Endodermal cell (in vitro differentiated cells): Measurements from ENCODE around the gene HTR5A. TPM values are rescaled to one million over a fixed set of nuclear protein-coding genes. Genes with fewer than 3 reads are reported as not detected.

Experiments
- DNase-seq: peaks from one replicate; pipeline ENCODE4 v3.0.0-alpha.2; 2017
- H3K27ac ChIP-seq: 2 replicates; pipeline ENCODE4 v1.5.1; 2013; ENCODE audit warnings: mild to moderate bottlenecking, low read depth, low read length, moderate library complexity
- H3K27me3 ChIP-seq: 2 replicates; pipeline ENCODE4 v1.6.1; 2013; ENCODE audit warnings: mild to moderate bottlenecking, low read length, moderate library complexity; ENCODE audit not compliant: insufficient read depth, control insufficient read depth, poor library complexity, severe bottlenecking
- H3K36me3 ChIP-seq: 2 replicates; pipeline ENCODE4 v1.7.0; 2013; ENCODE audit warnings: mild to moderate bottlenecking, low read length, moderate library complexity; ENCODE audit not compliant: control insufficient read depth, insufficient read depth
- H3K4me1 ChIP-seq: one replicate; pipeline ENCODE4 v1.7.0; 2013; ENCODE audit warnings: low read length; ENCODE audit not compliant: control insufficient read depth, insufficient read depth
- H3K4me3 ChIP-seq: 2 replicates; pipeline ENCODE4 v1.5.1; 2013; ENCODE audit warnings: mild to moderate bottlenecking, low read length, moderate library complexity
- H3K9ac ChIP-seq: 2 replicates; pipeline ENCODE4 v1.6.1; 2013; ENCODE audit warnings: mild to moderate bottlenecking, low read length, moderate library complexity; ENCODE audit not compliant: poor library complexity, severe bottlenecking; ENCODE audit errors: extremely low read depth
- H3K9me3 ChIP-seq: 2 replicates; pipeline ENCODE4 v1.6.1; 2013; ENCODE audit warnings: mild to moderate bottlenecking, low read length, moderate library complexity; ENCODE audit not compliant: control insufficient read depth
- H3K27ac Mint-ChIP-seq: 2 replicates; pipeline ENCODE4 v1.8.0; 2020; ENCODE audit warnings: mixed read lengths
- H3K27me3 Mint-ChIP-seq: 2 replicates; pipeline ENCODE4 v1.8.0; 2021; ENCODE audit warnings: mild to moderate bottlenecking, mixed read lengths; ENCODE audit not compliant: insufficient read depth
- H3K36me3 Mint-ChIP-seq: 2 replicates; pipeline ENCODE4 v1.8.0; 2020; ENCODE audit warnings: low read depth, mixed read lengths
- H3K4me1 Mint-ChIP-seq: 2 replicates; pipeline ENCODE4 v1.8.0; 2020; ENCODE audit warnings: mixed read lengths
- H3K4me3 Mint-ChIP-seq: 2 replicates; pipeline ENCODE4 v1.8.0; 2020; ENCODE audit warnings: mild to moderate bottlenecking, moderate library complexity, mixed read lengths
- H3K9me3 Mint-ChIP-seq: 2 replicates; pipeline ENCODE4 v1.8.0; 2020; ENCODE audit warnings: mild to moderate bottlenecking, mixed read lengths
- CTCF ChIP-seq: fragments of 200-600 bp; sonication (generic); conservative IDR thresholded peaks from 2 replicates; pipeline ENCODE4 v1.5.0; 2021; ENCODE audit warnings: antibody characterized with exemption, mild to moderate bottlenecking
- WGBS, 2 experiments: methylation state at CpG; one replicate each; pipeline versions ENCODE4 v1.1.5 to v1.1.7; 2013; ENCODE audit warnings: missing lambda C conversion rate in 2 of 2, mixed read lengths in 1 of 2; ENCODE audit not compliant: insufficient coverage in 1 of 2, insufficient read length in 1 of 2; 5-methylcytosine and 5-hydroxymethylcytosine counted together
- total RNA-seq, 2 donors: library from RNA; stranded (reverse); fragmentation: NEBNext Ultra II Directional in 1 of 2; extraction: Animal tissue kit (Norgen Biotek cat#: 25700) in 1 of 2; gene quantifications; 2 replicates in 1 of 2; 3 replicates in 1 of 2; pipeline ENCODE4 v1.2.1, GENCODE V29; 2021

HTR5A gene
- total RNA-seq, 2 donors from 2014 or later: 0.11 to 0.46 TPM

DNA sequence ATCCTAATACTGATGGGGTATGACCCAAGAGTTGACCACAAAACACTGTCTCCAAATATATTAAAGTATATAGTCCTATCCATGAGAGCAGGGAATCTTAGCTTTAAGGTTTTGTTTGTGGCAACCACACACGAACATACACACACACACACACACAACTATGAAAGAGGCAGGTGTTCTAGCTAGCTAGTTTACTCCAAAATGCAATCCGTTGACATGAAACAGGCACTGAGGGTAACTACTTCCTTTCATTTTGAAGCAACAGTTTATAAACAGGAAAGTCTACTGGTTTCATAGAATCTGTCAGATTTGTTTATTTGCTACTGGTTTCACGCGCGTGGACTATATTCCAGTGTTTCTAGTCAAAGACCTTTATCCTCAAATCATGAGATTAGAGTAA is 14.8 kb downstream of the HTR5A start:
- H3K9ac ChIP-seq: no peak overlapping the region
- peaks cover 22% of the 10 kb centered on the region for H3K27me3 Mint-ChIP-seq
- H3K27me3 ChIP-seq: no peaks in the 10 kb centered on the region
- no peak overlapping the region for H3K27ac ChIP-seq
- WGBS, 2 experiments: 88 to 91% methylated on average over 1 to 5 of the region's 5 CpGs
- no peak for DNase-seq
- no peaks in the 10 kb centered on the region for H3K4me1 ChIP-seq
- no peaks in the 10 kb centered on the region for H3K36me3 Mint-ChIP-seq
- no peak overlapping the region for H3K4me3 ChIP-seq
- H3K4me3 Mint-ChIP-seq: no peak overlapping the region
- no peaks in the 10 kb centered on the region for H3K36me3 ChIP-seq
- no peaks in the 10 kb centered on the region for H3K9me3 Mint-ChIP-seq
- TF ChIP-seq CTCF: no peak
- no peaks in the 10 kb centered on the region for H3K4me1 Mint-ChIP-seq
- H3K9me3 ChIP-seq: no peaks in the 10 kb centered on the region
- H3K27ac Mint-ChIP-seq: no peak overlapping the region

GRCh38 chr7:155090684-155091083 is 20.6 kb downstream of the HTR5A start:
- Mint-ChIP-seq H3K27ac (no peak overlapping the region), H3K4me1 (peaks cover 6% of the 10 kb centered on the region), H3K36me3 (no peaks in the 10 kb centered on the region), H3K9me3 (peaks cover 6% of the 10 kb centered on the region), H3K27me3 (peaks cover 7% of the 10 kb centered on the region), H3K4me3 (no peak overlapping the region)
- Histone ChIP-seq H3K9ac (no peak overlapping the region), H3K4me1 (no peaks in the 10 kb centered on the region), H3K27me3 (no peaks in the 10 kb centered on the region), H3K27ac (no peak overlapping the region), H3K36me3 (no peaks in the 10 kb centered on the region), H3K4me3 (no peak overlapping the region), H3K9me3 (peaks cover 3% of the 10 kb centered on the region)
- DNase-seq: no peak
- WGBS, 2 experiments: 89 to 93% methylated on average over 3 to 4 of the region's 4 CpGs
- TF ChIP-seq CTCF: no peak

DNA sequence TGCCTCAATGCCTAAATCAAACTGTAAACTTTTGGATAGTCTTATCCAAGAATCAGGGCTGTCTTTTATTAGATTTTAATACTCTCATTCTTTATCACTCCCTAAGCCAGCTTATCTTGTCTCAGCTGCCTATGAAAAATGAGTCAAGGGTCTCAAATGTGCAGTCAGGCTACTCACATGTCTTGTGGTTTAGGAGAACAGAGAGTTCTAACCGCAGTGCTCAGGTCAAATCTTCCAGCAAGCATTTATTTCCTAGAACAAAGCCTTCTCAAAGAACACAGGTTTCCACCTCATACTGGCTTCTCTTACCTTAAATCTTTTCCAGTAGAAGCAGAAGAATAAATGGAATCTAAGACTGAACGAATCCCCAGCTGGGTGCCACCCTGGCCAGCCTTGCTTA is 23.5 kb downstream of the HTR5A start:
- WGBS, 2 experiments: 90 to 100% methylated on average over 1 to 2 of the region's 2 CpGs
- H3K27ac Mint-ChIP-seq: no peak overlapping the region
- Histone ChIP-seq H3K9me3 (peaks cover 15% of the 10 kb centered on the region), H3K4me3 (no peak overlapping the region), H3K27me3 (no peaks in the 10 kb centered on the region), H3K36me3 (no peaks in the 10 kb centered on the region), H3K4me1 (no peaks in the 10 kb centered on the region), H3K9ac (no peak overlapping the region), H3K27ac (no peak overlapping the region)
- H3K4me1 Mint-ChIP-seq: peaks cover 12% of the 10 kb centered on the region
- H3K36me3 Mint-ChIP-seq: no peaks in the 10 kb centered on the region
- peaks cover 3% of the 10 kb centered on the region for H3K27me3 Mint-ChIP-seq
- TF ChIP-seq CTCF: no peak
- no peak for DNase-seq
- H3K9me3 Mint-ChIP-seq: peaks cover 26% of the 10 kb centered on the region
- H3K4me3 Mint-ChIP-seq: no peak overlapping the region
